ENCODE data around the gene KLHL29. TPM values are rescaled to one million over a fixed set of nuclear protein-coding genes. Genes with fewer than 3 reads are reported as not detected.

The KLHL29 gene
- total and polyA plus RNA-seq, 2 of the 13 experiments (the other 11 are each of a cell fraction or from before 2014, with no cell fraction given), result 0.01 TPM; not detected in 1

- H3K9me3 ChIP-seq (ENCODE audit: low read length), result no peaks in the 10 kb centered on the region
- H3K9ac ChIP-seq (ENCODE audit: insufficient read depth, low read depth, low read length), result no peak overlapping the region
- DNase-seq (ENCODE audit: low spot score) (no peak), FAIRE-seq (no peak), ATAC-seq (no peak)
- no peaks in the 10 kb centered on the region for H3K79me2 ChIP-seq (ENCODE audit: insufficient read depth, low read length)
- POLR2A ChIA-PET, result no interaction called here
- H2AFZ ChIP-seq (ENCODE audit: low read length), result no peak overlapping the region
- in situ Hi-C loops (cut with HindIII; ENCODE audit: extremely low pct_ligation_motif_present, low pct_unique_long_range_greater_than_20kb) (no loop called here), intact Hi-C loops (cut with micrococcal nuclease; ENCODE audit: unreplicated experiment) (no loop called here)
- H3K27ac ChIP-seq (ENCODE audit: extremely low read length, insufficient read depth, low read length), result no peak overlapping the region
- no TSS peak for BruUV-seq (replicated peaks)
- TF ChIP-seq ZSCAN20 (CRISPR knock-in tag; IDR thresholded peaks at IDR 0.05; ENCODE audit: borderline replicate concordance) (no peak), ZNF431 (CRISPR knock-in tag; IDR thresholded peaks at IDR 0.05; ENCODE audit: borderline replicate concordance, low read depth) (no peak)
- H4K20me1 ChIP-seq (ENCODE audit: insufficient read depth, low read length), result no peaks in the 10 kb centered on the region
- H3K4me3 ChIP-seq (replicated peaks in 1 of 3; ENCODE audit: insufficient read depth in 1 of 3, low read depth in 2 of 3, low read length in 3 of 3), result no peak overlapping the region
- 76% methylated on average over 11 of the region's 11 CpGs for WGBS (ENCODE audit: low lambda C conversion rate)
- CTCF ChIA-PET (ENCODE audit: low intra/inter-chr PET ratio, low total read pairs), result no interaction called here
- H3K4me2 ChIP-seq (ENCODE audit: low read depth, low read length), result no peak overlapping the region
- H3K27me3 ChIP-seq (ENCODE audit: control insufficient read depth in 1 of 2, insufficient read depth in 2 of 2, low read length in 2 of 2), result peaks cover 0 to 11% of the 10 kb centered on the region in 2 experiments; a peak in 2 of 5 replicates
- H3K4me1 ChIP-seq (ENCODE audit: insufficient read depth, low read length), result no peaks in the 10 kb centered on the region
- H3K36me3 ChIP-seq (replicated peaks in 1 of 2; ENCODE audit: control insufficient read depth in 1 of 2, insufficient read depth in 2 of 2, low read length in 2 of 2), result no peaks in the 10 kb centered on the region
Observed at GRCh38 chr2:23475473-23475872, 90.5 kb downstream of the KLHL29 start.

- BruUV-seq (replicated peaks), result no TSS peak
- no peak for TF ChIP-seq ZNF501 (CRISPR knock-in tag; IDR thresholded peaks at IDR 0.05)
- no peak for TF ChIP-seq ZSCAN5A (CRISPR knock-in tag; IDR thresholded peaks at IDR 0.05; ENCODE audit: borderline replicate concordance)
- no peak for TF ChIP-seq MED13 (CRISPR knock-in tag; IDR thresholded peaks at IDR 0.05)
- TF ChIP-seq ZXDC (CRISPR knock-in tag; IDR thresholded peaks at IDR 0.05), result no peak
- no peak for TF ChIP-seq FOXP4 (CRISPR knock-in tag; IDR thresholded peaks at IDR 0.05)
- TF ChIP-seq RAD51 (IDR thresholded peaks at IDR 0.05; ENCODE audit: borderline replicate concordance), result no peak
- no peak for TF ChIP-seq SALL2 (CRISPR knock-in tag; IDR thresholded peaks at IDR 0.05)
- no peak for TF ChIP-seq ZBTB49 (CRISPR knock-in tag; IDR thresholded peaks at IDR 0.05; ENCODE audit: borderline replicate concordance)
Observed at GRCh38 chr2:23476786-23477185, 91.8 kb downstream of the KLHL29 start.

More at GRCh38 chr2:23476786-23477185, 91.8 kb downstream of the KLHL29 start:
- Histone ChIP-seq H3K27me3 (ENCODE audit: control insufficient read depth in 1 of 2, insufficient read depth in 2 of 2, low read length in 2 of 2) (peaks cover 0 to 11% of the 10 kb centered on the region in 2 experiments; a peak in 2 of 5 replicates), H4K20me1 (ENCODE audit: insufficient read depth, low read length) (no peaks in the 10 kb centered on the region), H3K4me1 (ENCODE audit: insufficient read depth, low read length) (no peaks in the 10 kb centered on the region), H3K36me3 (replicated peaks in 1 of 2; ENCODE audit: control insufficient read depth in 1 of 2, insufficient read depth in 2 of 2, low read length in 2 of 2) (no peaks in the 10 kb centered on the region), H3K79me2 (ENCODE audit: insufficient read depth, low read length) (no peaks in the 10 kb centered on the region), H3K4me2 (ENCODE audit: low read depth, low read length) (no peak overlapping the region), H3K9me3 (ENCODE audit: low read length) (no peaks in the 10 kb centered on the region), H2AFZ (ENCODE audit: low read length) (no peak overlapping the region), H3K9ac (ENCODE audit: insufficient read depth, low read depth, low read length) (no peak overlapping the region), H3K27ac (ENCODE audit: extremely low read length, insufficient read depth, low read length) (no peak overlapping the region), H3K4me3 (replicated peaks in 1 of 3; ENCODE audit: insufficient read depth in 1 of 3, low read depth in 2 of 3, low read length in 3 of 3) (no peak overlapping the region)
- no peak for DNase-seq (ENCODE audit: low spot score)
- intact Hi-C loops (cut with micrococcal nuclease; ENCODE audit: unreplicated experiment) (no loop called here), in situ Hi-C loops (cut with HindIII; ENCODE audit: extremely low pct_ligation_motif_present, low pct_unique_long_range_greater_than_20kb) (no loop called here)
- ChIA-PET CTCF (ENCODE audit: low intra/inter-chr PET ratio, low total read pairs) (no interaction called here), POLR2A (no interaction called here)
- FAIRE-seq, result no peak
- 21% methylated on average over 4 of the region's 7 CpGs for WGBS (ENCODE audit: low lambda C conversion rate)
- ATAC-seq, result peak; percentile 18; the same call in 2 of the 3 replicates

Measured in HepG2 (cell line).